H9 (cell line): ENCODE data around the gene ABCB11. TPM values are rescaled to one million over a fixed set of nuclear protein-coding genes. Genes with fewer than 3 reads are reported as not detected.

Source experiments
- DNase-seq: peaks from one replicate; pipeline ENCODE4 v3.0.0-alpha.2; 2017
- H2AFZ ChIP-seq: one replicate; pipeline ENCODE4 v1.6.1; 2013; ENCODE audit warnings: mild to moderate bottlenecking, low read length, control low read depth, moderate library complexity
- H2AK5ac ChIP-seq: 2 replicates; pipeline ENCODE4 v1.6.1; 2013; ENCODE audit warnings: low read length, control low read depth, mixed read lengths; ENCODE audit not compliant: insufficient read length
- H2BK120ac ChIP-seq: one replicate; pipeline ENCODE4 v1.6.1; 2013; ENCODE audit warnings: low read depth, mild to moderate bottlenecking, low read length, control low read depth, inconsistent platforms; ENCODE audit not compliant: poor library complexity, severe bottlenecking
- H2BK12ac ChIP-seq: 2 replicates; pipeline ENCODE4 v1.6.1; 2013; ENCODE audit warnings: low read length, control low read depth, mixed read lengths, low read depth; ENCODE audit not compliant: insufficient read length
- H2BK15ac ChIP-seq: 2 replicates; pipeline ENCODE4 v1.6.1; 2013; ENCODE audit warnings: low read depth, low read length, control low read depth
- H2BK20ac ChIP-seq: one replicate; pipeline ENCODE4 v1.6.1; 2013; ENCODE audit warnings: low read depth, mild to moderate bottlenecking, low read length, control low read depth, inconsistent platforms; ENCODE audit not compliant: poor library complexity, severe bottlenecking
- H2BK5ac ChIP-seq: 2 replicates; pipeline ENCODE4 v1.6.1; 2013; ENCODE audit warnings: low read length, control low read depth, mixed read lengths; ENCODE audit not compliant: insufficient read length
- H3K14ac ChIP-seq: 2 replicates; pipeline ENCODE4 v1.6.1; 2013; ENCODE audit warnings: low read length, control low read depth; ENCODE audit not compliant: insufficient read depth
- H3K18ac ChIP-seq: 2 replicates; pipeline ENCODE4 v1.6.1; 2013; ENCODE audit warnings: low read depth, mild to moderate bottlenecking, mixed read lengths, low read length, control low read depth; ENCODE audit not compliant: insufficient read length
- H3K23ac ChIP-seq: 2 replicates; pipeline ENCODE4 v1.6.1; 2013; ENCODE audit warnings: low read length, control low read depth, mixed read lengths, low read depth; ENCODE audit not compliant: insufficient read length
- H3K23me2 ChIP-seq: 2 replicates; pipeline ENCODE4 v1.6.1; 2013; ENCODE audit warnings: low read depth, mild to moderate bottlenecking, mixed read lengths, low read length, control low read depth; ENCODE audit not compliant: insufficient read length, poor library complexity, severe bottlenecking
- H3K27ac ChIP-seq: 2 replicates; pipeline ENCODE4 v1.5.1; 2013; ENCODE audit warnings: low read length, control low read depth, mixed read lengths, low read depth; ENCODE audit not compliant: insufficient read length
- H3K27me3 ChIP-seq: 2 replicates; pipeline ENCODE4 v1.6.1; 2013; ENCODE audit warnings: low read length, control low read depth, inconsistent platforms; ENCODE audit not compliant: insufficient read depth
- H3K4ac ChIP-seq: 2 replicates; pipeline ENCODE4 v1.6.1; 2013; ENCODE audit warnings: low read depth, mild to moderate bottlenecking, control low read depth, inconsistent platforms, low read length, moderate library complexity
- H3K4me1 ChIP-seq: 2 replicates; pipeline ENCODE4 v1.6.1; 2013; ENCODE audit warnings: low read length, control low read depth, inconsistent platforms; ENCODE audit not compliant: insufficient read depth
- H3K4me2 ChIP-seq: 2 replicates; pipeline ENCODE4 v1.6.1; 2013; ENCODE audit warnings: low read length, control low read depth, mixed read lengths; ENCODE audit not compliant: insufficient read length, insufficient read depth
- H3K56ac ChIP-seq: 2 replicates; pipeline ENCODE4 v1.6.1; 2013; ENCODE audit warnings: low read depth, mild to moderate bottlenecking, mixed read lengths, low read length, control low read depth; ENCODE audit not compliant: insufficient read length
- H3K79me1 ChIP-seq: 2 replicates; pipeline ENCODE4 v1.6.1; 2013; ENCODE audit warnings: low read depth, mild to moderate bottlenecking, moderate library complexity, low read length, control low read depth, inconsistent platforms; ENCODE audit not compliant: insufficient read depth, poor library complexity, severe bottlenecking
- H3K79me2 ChIP-seq: 2 replicates; pipeline ENCODE4 v1.6.1; 2013; ENCODE audit warnings: low read length, control low read depth, inconsistent platforms; ENCODE audit not compliant: insufficient read depth
- H3K9ac ChIP-seq: 2 replicates; pipeline ENCODE4 v1.6.1; 2013; ENCODE audit warnings: low read length, control low read depth, mixed read lengths; ENCODE audit not compliant: insufficient read length; ENCODE audit errors: extremely low read depth
- H3K9me3 ChIP-seq: one replicate; pipeline ENCODE4 v1.6.1; 2013; ENCODE audit warnings: low read depth, low read length, inconsistent platforms; ENCODE audit not compliant: control insufficient read depth
- H3T11ph ChIP-seq: one replicate; pipeline ENCODE4 v1.6.1; 2013; ENCODE audit warnings: mild to moderate bottlenecking, low read length, control low read depth, inconsistent platforms
- H4K20me1 ChIP-seq: one replicate; pipeline ENCODE4 v1.6.1; 2013; ENCODE audit not compliant: control insufficient read depth, insufficient read length, insufficient read depth
- H4K5ac ChIP-seq: 2 replicates; pipeline ENCODE4 v1.6.1; 2013; ENCODE audit warnings: low read depth, mild to moderate bottlenecking, mixed read lengths, low read length, control low read depth; ENCODE audit not compliant: insufficient read length
- H4K8ac ChIP-seq: replicated peaks from 2 replicates; pipeline ENCODE4 v1.6.1; 2013; ENCODE audit warnings: low read length, control low read depth, mixed read lengths, low read depth; ENCODE audit not compliant: insufficient read length
- H4K91ac ChIP-seq: 2 replicates; pipeline ENCODE4 v1.6.1; 2013; ENCODE audit warnings: low read depth, mild to moderate bottlenecking, moderate library complexity, mixed read lengths, low read length, control low read depth; ENCODE audit not compliant: insufficient read length
- H3K27ac Mint-ChIP-seq, 3 experiments: 2 replicates in 2 of 3; 3 replicates in 1 of 3; pipeline ENCODE4 v1.8.0; 2020 to 2021; ENCODE audit warnings: mixed read lengths in 3 of 3, mild to moderate bottlenecking in 1 of 3, moderate library complexity in 1 of 3
- H3K27me3 Mint-ChIP-seq: 2 replicates; pipeline ENCODE4 v1.8.0; 2021; ENCODE audit warnings: low read depth, mild to moderate bottlenecking, moderate library complexity, mixed read lengths
- H3K36me3 Mint-ChIP-seq, 3 experiments: 2 replicates in 2 of 3; 3 replicates in 1 of 3; pipeline ENCODE4 v1.8.0; 2020 to 2021; ENCODE audit warnings: low read depth in 3 of 3, mixed read lengths in 3 of 3; ENCODE audit not compliant: insufficient read depth in 1 of 3
- H3K4me1 Mint-ChIP-seq, 2 experiments: 2 replicates each; pipeline ENCODE4 v1.8.0; 2020; ENCODE audit warnings: mixed read lengths in 2 of 2
- H3K4me3 Mint-ChIP-seq, 2 experiments: 2 replicates in 1 of 2; 3 replicates in 1 of 2; pipeline ENCODE4 v1.8.0; 2020 to 2021; ENCODE audit warnings: mild to moderate bottlenecking in 2 of 2, mixed read lengths in 2 of 2, moderate library complexity in 1 of 2
- H3K9me3 Mint-ChIP-seq, 2 experiments: 2 replicates in 1 of 2; 3 replicates in 1 of 2; pipeline ENCODE4 v1.8.0; 2020; ENCODE audit warnings: mild to moderate bottlenecking in 2 of 2, mixed read lengths in 2 of 2, moderate library complexity in 1 of 2
- WGBS: extraction: QIAGEN DNeasy Blood & Tissue Kit; methylation state at CpG from one replicate; pipeline ENCODE4 v1.1.7; 2013; ENCODE audit warnings: missing lambda C conversion rate, low lambda C conversion rate, mixed read lengths; ENCODE audit not compliant: insufficient read length; ENCODE audit errors: extremely low coverage; 5-methylcytosine and 5-hydroxymethylcytosine counted together
- total RNA-seq: library from RNA; stranded (reverse); gene quantifications from 2 replicates; pipeline ENCODE4 v1.2.1, GENCODE V29; 2021
- TF ChIP-seq, protein P1 (sequence below): fragments of 200-600 bp; sonication (generic); conservative IDR thresholded peaks from 3 replicates; pipeline ENCODE4 v1.8.0; 2021; ENCODE audit warnings: antibody characterized with exemption, mild to moderate bottlenecking

ABCB11 gene
- total RNA-seq, 1 experiment from 2014 or later = not detected

DNA sequence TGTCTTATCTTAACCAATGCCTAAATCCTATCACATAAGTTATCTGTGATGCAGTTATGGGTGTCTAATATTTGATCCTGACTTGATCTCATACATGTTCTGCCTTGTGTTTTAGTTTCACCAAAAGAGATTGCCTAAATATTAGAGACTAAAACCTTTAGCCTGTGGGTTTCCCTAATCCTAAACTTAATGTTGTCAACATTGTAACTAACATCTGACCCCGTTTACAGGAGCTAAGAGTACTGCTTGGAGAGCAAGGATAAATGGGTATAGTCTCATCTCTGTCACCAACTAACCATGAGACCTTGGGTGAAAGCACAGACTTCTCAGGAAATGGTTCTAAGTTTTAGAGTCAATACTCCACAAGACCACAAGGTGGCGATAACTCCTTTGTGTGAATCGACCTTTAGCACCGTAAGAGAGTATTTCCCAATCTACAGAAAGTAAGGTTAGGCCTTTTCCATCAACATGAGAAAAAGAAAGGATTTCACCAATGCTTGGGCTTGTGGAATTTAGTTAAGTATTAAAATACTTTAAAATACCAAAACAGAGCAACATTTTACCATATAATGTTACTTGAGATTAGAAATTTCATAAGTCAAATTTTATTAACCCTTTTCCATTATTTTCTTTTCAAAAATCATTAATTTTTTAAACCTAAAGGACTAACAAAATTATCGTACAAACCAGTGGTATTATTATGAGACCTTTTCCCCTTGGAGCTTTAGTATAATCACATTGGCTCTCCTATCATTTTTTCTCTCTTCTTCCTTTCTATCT is 69.5 kb downstream of the ABCB11 start:
- H2BK12ac ChIP-seq = no peak overlapping the region
- H4K91ac ChIP-seq = no peak overlapping the region
- Mint-ChIP-seq H3K27ac (no peak overlapping the region), H3K27me3 (peaks cover 2% of the 10 kb centered on the region; the same call in 1 of the 2 replicates), H3K4me1 (no peaks in the 10 kb centered on the region), H3K9me3 (no peaks in the 10 kb centered on the region), H3K4me3 (no peak overlapping the region), H3K36me3 (no peaks in the 10 kb centered on the region)
- no CpG with 5 or more reads among the region's 5 CpGs for WGBS
- H3K9me3 ChIP-seq = no peaks in the 10 kb centered on the region
- H3K56ac ChIP-seq = no peak overlapping the region
- DNase-seq = peak; percentile 48
- H2BK20ac ChIP-seq = no peak overlapping the region
- no peaks in the 10 kb centered on the region for H3K79me1 ChIP-seq
- H3K23ac ChIP-seq = no peak overlapping the region
- no peaks in the 10 kb centered on the region for H4K20me1 ChIP-seq
- no peak overlapping the region for H3K9ac ChIP-seq
- TF ChIP-seq, protein P1, sequence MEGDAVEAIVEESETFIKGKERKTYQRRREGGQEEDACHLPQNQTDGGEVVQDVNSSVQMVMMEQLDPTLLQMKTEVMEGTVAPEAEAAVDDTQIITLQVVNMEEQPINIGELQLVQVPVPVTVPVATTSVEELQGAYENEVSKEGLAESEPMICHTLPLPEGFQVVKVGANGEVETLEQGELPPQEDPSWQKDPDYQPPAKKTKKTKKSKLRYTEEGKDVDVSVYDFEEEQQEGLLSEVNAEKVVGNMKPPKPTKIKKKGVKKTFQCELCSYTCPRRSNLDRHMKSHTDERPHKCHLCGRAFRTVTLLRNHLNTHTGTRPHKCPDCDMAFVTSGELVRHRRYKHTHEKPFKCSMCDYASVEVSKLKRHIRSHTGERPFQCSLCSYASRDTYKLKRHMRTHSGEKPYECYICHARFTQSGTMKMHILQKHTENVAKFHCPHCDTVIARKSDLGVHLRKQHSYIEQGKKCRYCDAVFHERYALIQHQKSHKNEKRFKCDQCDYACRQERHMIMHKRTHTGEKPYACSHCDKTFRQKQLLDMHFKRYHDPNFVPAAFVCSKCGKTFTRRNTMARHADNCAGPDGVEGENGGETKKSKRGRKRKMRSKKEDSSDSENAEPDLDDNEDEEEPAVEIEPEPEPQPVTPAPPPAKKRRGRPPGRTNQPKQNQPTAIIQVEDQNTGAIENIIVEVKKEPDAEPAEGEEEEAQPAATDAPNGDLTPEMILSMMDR = peak; percentile 89
- no peak overlapping the region for H2BK120ac ChIP-seq
- H3K27ac ChIP-seq = no peak overlapping the region
- no peak overlapping the region for H4K5ac ChIP-seq
- H2AK5ac ChIP-seq = no peak overlapping the region
- no peak overlapping the region for H2BK5ac ChIP-seq
- no peak overlapping the region for H2BK15ac ChIP-seq
- H2AFZ ChIP-seq = no peak overlapping the region
- no peaks in the 10 kb centered on the region for H3K27me3 ChIP-seq
- H3K23me2 ChIP-seq = no peaks in the 10 kb centered on the region
- no peak overlapping the region for H3K4ac ChIP-seq
- H4K8ac ChIP-seq = no peak overlapping the region
- no peak overlapping the region for H3T11ph ChIP-seq
- H3K4me1 ChIP-seq = no peaks in the 10 kb centered on the region
- no peak overlapping the region for H3K4me2 ChIP-seq
- no peak overlapping the region for H3K14ac ChIP-seq
- no peaks in the 10 kb centered on the region for H3K79me2 ChIP-seq
- H3K18ac ChIP-seq = no peak overlapping the region
